Measurements from ENCODE around the gene COMT.

DNA sequence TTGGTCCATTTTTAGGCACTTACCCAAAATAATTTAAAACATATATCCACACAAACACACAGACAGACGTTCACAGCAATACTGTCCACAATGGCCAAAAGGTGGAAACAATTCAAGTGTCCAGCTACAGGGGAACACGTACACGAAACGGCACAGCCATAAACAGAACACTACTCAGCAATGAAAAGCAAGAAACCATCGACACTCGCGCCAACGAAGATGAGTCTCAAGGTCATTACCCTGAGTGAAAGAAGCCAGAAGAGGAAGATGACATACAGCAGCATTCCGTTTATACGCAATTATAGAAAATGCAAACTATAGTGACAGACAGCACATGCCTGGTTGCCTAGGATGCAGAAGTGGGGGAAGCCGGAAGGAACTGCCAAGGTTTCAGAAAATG, 13.4 kb upstream of the COMT start:
- no peak for TF ChIP-seq POLR2A (IDR thresholded peaks at IDR 0.05)
- TF ChIP-seq, protein P1, sequence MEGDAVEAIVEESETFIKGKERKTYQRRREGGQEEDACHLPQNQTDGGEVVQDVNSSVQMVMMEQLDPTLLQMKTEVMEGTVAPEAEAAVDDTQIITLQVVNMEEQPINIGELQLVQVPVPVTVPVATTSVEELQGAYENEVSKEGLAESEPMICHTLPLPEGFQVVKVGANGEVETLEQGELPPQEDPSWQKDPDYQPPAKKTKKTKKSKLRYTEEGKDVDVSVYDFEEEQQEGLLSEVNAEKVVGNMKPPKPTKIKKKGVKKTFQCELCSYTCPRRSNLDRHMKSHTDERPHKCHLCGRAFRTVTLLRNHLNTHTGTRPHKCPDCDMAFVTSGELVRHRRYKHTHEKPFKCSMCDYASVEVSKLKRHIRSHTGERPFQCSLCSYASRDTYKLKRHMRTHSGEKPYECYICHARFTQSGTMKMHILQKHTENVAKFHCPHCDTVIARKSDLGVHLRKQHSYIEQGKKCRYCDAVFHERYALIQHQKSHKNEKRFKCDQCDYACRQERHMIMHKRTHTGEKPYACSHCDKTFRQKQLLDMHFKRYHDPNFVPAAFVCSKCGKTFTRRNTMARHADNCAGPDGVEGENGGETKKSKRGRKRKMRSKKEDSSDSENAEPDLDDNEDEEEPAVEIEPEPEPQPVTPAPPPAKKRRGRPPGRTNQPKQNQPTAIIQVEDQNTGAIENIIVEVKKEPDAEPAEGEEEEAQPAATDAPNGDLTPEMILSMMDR (IDR thresholded peaks at IDR 0.05) = no peak
